Kidney (tissue), 14 donors: ENCODE results near the gene PHF1. TPM values are rescaled to one million over a fixed set of nuclear protein-coding genes. Genes with fewer than 3 reads are reported as not detected.

Experiments used
- DNase-seq, 5 donors: peaks; one replicate each; pipeline ENCODE4 v3.0.0-alpha.2; 2013 to 2020
- FAIRE-seq: peaks from 2 replicates; lab custom pipeline; 2012; peaks lifted over from hg19 to GRCh38; lab: Jason Lieb, UNC
- H3K27ac ChIP-seq, 2 donors: one replicate each; pipeline ENCODE4 v1.7.0; 2013; ENCODE audit warnings: low read depth in 2 of 2, low read length in 2 of 2, inconsistent platforms in 1 of 2
- H3K27me3 ChIP-seq: one replicate; pipeline ENCODE4 v1.7.1; 2013; ENCODE audit warnings: low read length, inconsistent platforms; ENCODE audit not compliant: control insufficient read depth, insufficient read depth
- H3K36me3 ChIP-seq, 3 donors: one replicate each; pipeline versions ENCODE4 v1.7.0 to v1.7.1; 2013; ENCODE audit warnings: low read length in 3 of 3, control low read depth in 1 of 3, inconsistent platforms in 1 of 3; ENCODE audit not compliant: insufficient read depth in 3 of 3, control insufficient read depth in 2 of 3
- H3K4me1 ChIP-seq, 3 donors: one replicate each; pipeline versions ENCODE4 v1.7.0 to v1.7.1; 2013; ENCODE audit warnings: low read length in 3 of 3, inconsistent platforms in 1 of 3, low read depth in 1 of 3; ENCODE audit not compliant: control insufficient read depth in 2 of 3, insufficient read depth in 2 of 3
- H3K4me3 ChIP-seq, 3 donors: one replicate each; pipeline versions ENCODE4 v1.7.0 to v1.8.1; 2013; ENCODE audit warnings: low read length in 3 of 3, control low read depth in 1 of 3, inconsistent platforms in 1 of 3
- H3K9ac ChIP-seq, 3 donors: one replicate each; pipeline versions ENCODE4 v1.7.0 to v1.7.1; 2013; ENCODE audit warnings: low read length in 3 of 3, control low read depth in 1 of 3, inconsistent platforms in 1 of 3
- H3K9me3 ChIP-seq, 3 donors: one replicate each; pipeline versions ENCODE4 v1.7.0 to v1.7.1; 2013; ENCODE audit warnings: low read length in 3 of 3, control low read depth in 1 of 3, inconsistent platforms in 1 of 3; ENCODE audit not compliant: control insufficient read depth in 2 of 3, insufficient read depth in 1 of 3
- CTCF ChIP-seq: IDR thresholded peaks from 3 replicates; pipeline ENCODE4 v1.5.1; 2012; ENCODE audit warnings: mild to moderate bottlenecking, moderate library complexity, borderline replicate concordance; ENCODE audit not compliant: insufficient read depth; ENCODE audit errors: extremely low read depth
- intact Hi-C: fragments of 100-400 bp; cut with DNase I; formaldehyde crosslinking; loops from one replicate; pipeline ENCODE4 v1.11.1; 2022
- polyA plus RNA-seq: library from polyadenylated mRNA; stranded (reverse); fragments of 350-450 nt; fragmentation: Illumina TruSeq; extraction: RNeasy Lipid Tissue Mini Kit (QIAGEN cat#74804); gene quantifications from one replicate; pipeline ENCODE4 v1.2.3, GENCODE V29; 2014; ENCODE audit warnings: low read depth, low replicate concordance; ENCODE audit not compliant: insufficient read depth
- total RNA-seq: library from RNA; stranded (reverse); fragmentation: NEBNext Ultra II Directional; extraction: Animal tissue kit (Norgen Biotek cat#: 25700); gene quantifications from one replicate; pipeline ENCODE4 v1.2.1, GENCODE V29; 2021
- donor health status: control.
- donor health status: control.
- donor health status: control.
- donor health status: control.
- donor health status: control.
- donor health status: DM: yes; HTN: yes; CAD: no.
- donor health status: Normal renal cell carcinoma (clear cell type).

The PHF1 gene
- total and polyA plus RNA-seq, 2 donors from 2014 or later, result 63.8 to 87.6 TPM

GRCh38 chr6:33425668-33426577 is 15.1 kb downstream of the PHF1 start:
- Histone ChIP-seq H3K4me3 (peak overlapping the region; percentile 73 to 86 (median 82)), H3K9me3 (no peaks in the 10 kb centered on the region), H3K27ac (peak overlapping the region; percentile 97), H3K27me3 (no peaks in the 10 kb centered on the region), H3K36me3 (no peaks in the 10 kb centered on the region), H3K4me1 (peaks cover 6 to 35% (median 7%) of the 10 kb centered on the region in 3 donors), H3K9ac (peak overlapping the region; percentile 54 to 99 (median 78))
- peak; percentile 90 to 95 (median 94) for DNase-seq
- intact Hi-C loops, result no loop called here
- TF ChIP-seq CTCF, result peak; percentile 61
- no peak for FAIRE-seq

GRCh38 chr6:33426590-33427511 is 16.0 kb downstream of the PHF1 start:
- peak in 4 of 5 donors; percentile 17 to 64 (median 48) for DNase-seq
- peaks cover 6 to 38% (median 7%) of the 10 kb centered on the region in 3 donors for H3K4me1 ChIP-seq
- FAIRE-seq, result no peak

More at GRCh38 chr6:33426590-33427511, 16.0 kb downstream of the PHF1 start:
- H3K27ac ChIP-seq, result peak overlapping the region; percentile 2 to 97
- peak overlapping the region in 2 of 3 donors; percentile 27 to 99 for H3K9ac ChIP-seq
- H3K27me3 ChIP-seq, result no peaks in the 10 kb centered on the region
- TF ChIP-seq CTCF, result no peak
- H3K9me3 ChIP-seq, result no peaks in the 10 kb centered on the region
- intact Hi-C loops, result no loop called here
- H3K36me3 ChIP-seq, result no peaks in the 10 kb centered on the region
- H3K4me3 ChIP-seq, result peak overlapping the region; percentile 50 to 86 (median 68)
